BJ (cell line): ENCODE results near the gene MEMO1. TPM values are rescaled to one million over a fixed set of nuclear protein-coding genes. Genes with fewer than 3 reads are reported as not detected.

Experiments
- CTCF ChIA-PET: fragments of 350-600 bp; formaldehyde crosslinking; extraction: SDS; loops from one replicate; lab custom pipeline; 2021; ENCODE audit warnings: antibody characterized with exemption, inconsistent platforms; lab: Yijun Ruan, JAX
- POLR2A ChIA-PET: fragments of 300-600 bp; sonication (Branson Sonifier 250); formaldehyde crosslinking; extraction: SDS; loops from one replicate; lab custom pipeline; 2021; ENCODE audit warnings: antibody characterized with exemption; lab: Charles Lee
- DNase-seq: peaks from one replicate; pipeline ENCODE4 v3.0.0-alpha.2; 2011; ENCODE audit warnings: low read depth
- H3K27me3 ChIP-seq: 2 replicates; pipeline ENCODE4 v1.6.0; 2011; ENCODE audit warnings: low read length; ENCODE audit not compliant: control insufficient read depth, insufficient read depth
- H3K36me3 ChIP-seq: 2 replicates; pipeline ENCODE4 v1.5.1; 2011; ENCODE audit warnings: low read length; ENCODE audit not compliant: control insufficient read depth, insufficient read depth
- H3K4me3 ChIP-seq: 2 replicates; pipeline ENCODE4 v1.5.1; 2011; ENCODE audit warnings: low read depth, mild to moderate bottlenecking, control low read depth, low read length
- CTCF ChIP-seq: IDR thresholded peaks from 2 replicates; pipeline ENCODE4 v1.5.1; 2011; ENCODE audit warnings: low read depth, mild to moderate bottlenecking, control low read depth, inconsistent platforms, low read length, moderate library complexity; ENCODE audit not compliant: insufficient read depth
- polyA plus RNA-seq: library from polyadenylated mRNA; depleted of rRNA; stranded (reverse); fragments of >200 nt; gene quantifications from 2 replicates; pipeline ENCODE4 v1.2.3, GENCODE V29; 2011

MEMO1 gene
- polyA plus RNA-seq, 1 experiment = 42.0 TPM

GRCh38 chr2:31979018-31979417 lies 31.8 kb downstream of the MEMO1 start:
- POLR2A ChIA-PET = no interaction called here
- CTCF ChIA-PET = no interaction called here
- no peak for TF ChIP-seq CTCF
- no peaks in the 10 kb centered on the region for H3K27me3 ChIP-seq
- no peaks in the 10 kb centered on the region for H3K36me3 ChIP-seq
- no peak for DNase-seq
- no peak overlapping the region for H3K4me3 ChIP-seq

GRCh38 chr2:31978436-31978835 lies 32.4 kb downstream of the MEMO1 start:
- DNase-seq = no peak
- no peak for TF ChIP-seq CTCF
- Histone ChIP-seq H3K27me3 (no peaks in the 10 kb centered on the region), H3K36me3 (no peaks in the 10 kb centered on the region), H3K4me3 (no peak overlapping the region)
- CTCF ChIA-PET = no interaction called here
- POLR2A ChIA-PET = no interaction called here

- POLR2A ChIA-PET = no interaction called here
- no peak for TF ChIP-seq CTCF
- H3K4me3 ChIP-seq = no peak overlapping the region
- CTCF ChIA-PET = no interaction called here
- H3K27me3 ChIP-seq = no peaks in the 10 kb centered on the region
- no peak for DNase-seq
- no peaks in the 10 kb centered on the region for H3K36me3 ChIP-seq
Observed at GRCh38 chr2:31973665-31974064, 37.1 kb downstream of the MEMO1 start.

GRCh38 chr2:31972059-31972458 lies 38.7 kb downstream of the MEMO1 start:
- no peaks in the 10 kb centered on the region for H3K27me3 ChIP-seq
- no peak for DNase-seq
- CTCF ChIA-PET = no interaction called here
- POLR2A ChIA-PET = no interaction called here
- no peak for TF ChIP-seq CTCF
- no peak overlapping the region for H3K4me3 ChIP-seq
- no peaks in the 10 kb centered on the region for H3K36me3 ChIP-seq

GRCh38 chr2:31969178-31969577 lies 41.6 kb downstream of the MEMO1 start:
- DNase-seq = no peak
- ChIA-PET POLR2A (no interaction called here), CTCF (no interaction called here)
- no peak for TF ChIP-seq CTCF
- Histone ChIP-seq H3K27me3 (no peaks in the 10 kb centered on the region), H3K4me3 (no peak overlapping the region), H3K36me3 (no peaks in the 10 kb centered on the region)
